Kidney capillary endothelial cell (primary cell): ENCODE results near the gene HELZ2.
"Not testable (repeated sequence)": the region's sequence is repeated elsewhere in the genome, so short reads cannot be mapped to it uniquely, and the experiment has no call there.

ENCODE experiments used
- DNase-seq: peaks from one replicate; pipeline ENCODE4 v3.0.0-alpha.2; 2018; ENCODE audit warnings: low spot score

The HELZ2 gene

GRCh38 chr20:63574156-63574828 lies at the start of gene HELZ2:
Gene HELZ2 (minus strand): TSS chr20:63574239. CDS start chr20:63572385, 1,854 bp downstream.
- DNase-seq, result peak; percentile 51

- no peak for DNase-seq
These were observed 48.7 kb upstream of the HELZ2 start for GRCh38 chr20:63622732-63623131.

GRCh38 chr20:63622096-63622495 lies 48.1 kb upstream of the HELZ2 start:
- DNase-seq, result no peak

GRCh38 chr20:63620991-63621390 lies 47.0 kb upstream of the HELZ2 start:
- no peak for DNase-seq

GRCh38 chr20:63619505-63619904 lies 45.5 kb upstream of the HELZ2 start:
- no peak for DNase-seq

GRCh38 chr20:63619086-63619485 lies 45.0 kb upstream of the HELZ2 start:
- DNase-seq, result no peak

- no peak for DNase-seq
These were observed 44.4 kb upstream of the HELZ2 start for GRCh38 chr20:63618291-63618980.

GRCh38 chr20:63617876-63618265 lies 43.8 kb upstream of the HELZ2 start:
- DNase-seq, result no peak

GRCh38 chr20:63617092-63617875 lies 43.2 kb upstream of the HELZ2 start:
- DNase-seq, result no peak

- not testable (repeated sequence) for DNase-seq
These were observed 40.0 kb upstream of the HELZ2 start for GRCh38 chr20:63613863-63614594.

GRCh38 chr20:63612276-63612931 lies 38.4 kb upstream of the HELZ2 start:
- DNase-seq, result no peak

GRCh38 chr20:63611646-63612045 lies 37.6 kb upstream of the HELZ2 start:
- DNase-seq, result no peak

GRCh38 chr20:63610581-63611435 lies 36.8 kb upstream of the HELZ2 start:
- DNase-seq, result no peak

GRCh38 chr20:63606686-63607085 lies 32.6 kb upstream of the HELZ2 start:
- DNase-seq, result no peak

- no peak for DNase-seq
These were observed 28.3 kb upstream of the HELZ2 start for GRCh38 chr20:63602321-63602720.

GRCh38 chr20:63601679-63602078 lies 27.6 kb upstream of the HELZ2 start:
- not testable (repeated sequence) for DNase-seq

- DNase-seq, result no peak
These were observed 25.5 kb upstream of the HELZ2 start for GRCh38 chr20:63599396-63600050.

GRCh38 chr20:63598479-63599395 lies 24.7 kb upstream of the HELZ2 start:
- no peak for DNase-seq
